H1 (cell line): ENCODE measurements around the gene KPNA6. TPM values are rescaled to one million over a fixed set of nuclear protein-coding genes. Genes with fewer than 3 reads are reported as not detected.

ENCODE experiments used
- CTCF ChIA-PET: fragments of 300-600 bp; sonication (Branson Sonifier 250); formaldehyde crosslinking; loops from one replicate; lab custom pipeline; 2021; ENCODE audit not compliant: partially characterized antibody; lab: Charles Lee
- POLR2A ChIA-PET: fragments of 300-600 bp; sonication (Branson Sonifier 250); formaldehyde crosslinking; loops from one replicate; lab custom pipeline; 2021; ENCODE audit warnings: inconsistent platforms; ENCODE audit not compliant: partially characterized antibody; lab: Charles Lee
- DNase-seq, 2 experiments: peaks; one replicate each; pipeline versions ENCODE4 v3.0.0 to v3.0.0-alpha.2; 2010 to 2022; ENCODE audit warnings: low spot score in 2 of 2, low read depth in 1 of 2, mixed read lengths in 1 of 2
- FAIRE-seq: peaks from 2 replicates; lab custom pipeline; 2011; peaks lifted over from hg19 to GRCh38; lab: Jason Lieb, UNC
- H2AFZ ChIP-seq: 2 replicates; pipeline ENCODE4 v1.8.1; 2012; ENCODE audit warnings: low read length, inconsistent platforms
- H2AK5ac ChIP-seq: 2 replicates; pipeline ENCODE4 v1.6.1; 2013; ENCODE audit warnings: low read depth, low read length
- H2BK120ac ChIP-seq: replicated peaks from 2 replicates; pipeline ENCODE3; 2013; ENCODE audit warnings: low read depth, low read length, inconsistent platforms
- H2BK12ac ChIP-seq: 2 replicates; pipeline ENCODE4 v1.6.1; 2013; ENCODE audit warnings: low read depth, low read length
- H2BK15ac ChIP-seq: 2 replicates; pipeline ENCODE4 v1.6.1; 2013; ENCODE audit warnings: low read length
- H2BK20ac ChIP-seq: 2 replicates; pipeline ENCODE4 v1.6.1; 2013; ENCODE audit warnings: low read length
- H2BK5ac ChIP-seq: 2 replicates; pipeline ENCODE4 v1.6.1; 2013; ENCODE audit warnings: low read depth, low read length
- H3K14ac ChIP-seq: 2 replicates; pipeline ENCODE4 v1.6.1; 2013; ENCODE audit warnings: inconsistent platforms; ENCODE audit not compliant: insufficient read length
- H3K18ac ChIP-seq: 2 replicates; pipeline ENCODE4 v1.6.1; 2013; ENCODE audit warnings: low read length; ENCODE audit errors: extremely low read depth
- H3K23ac ChIP-seq: 2 replicates; pipeline ENCODE4 v1.6.1; 2013; ENCODE audit warnings: inconsistent platforms; ENCODE audit not compliant: insufficient read length
- H3K23me2 ChIP-seq: 2 replicates; pipeline ENCODE4 v1.6.1; 2013; ENCODE audit warnings: low read depth, low read length
- H3K27ac ChIP-seq: 2 replicates; pipeline ENCODE4 v1.6.1; 2011; ENCODE audit warnings: low read depth, low read length, inconsistent platforms
- H3K27me3 ChIP-seq, 4 experiments: replicated peaks in 1 of 4; 1 replicate in 1 of 4; 2 replicates in 3 of 4; pipeline versions ENCODE4 v1.6.1 to v1.8.1; 2011 to 2013; ENCODE audit warnings: low read length in 3 of 4, mild to moderate bottlenecking in 3 of 4, inconsistent platforms in 2 of 4, mixed read lengths in 2 of 4, moderate library complexity in 1 of 4; ENCODE audit not compliant: control insufficient read depth in 3 of 4, insufficient read depth in 3 of 4; ENCODE audit errors: extremely low read depth in 1 of 4
- H3K36me3 ChIP-seq, 4 experiments: 2 replicates each; pipeline versions ENCODE4 v1.6.1 to v1.8.1; 2011 to 2013; ENCODE audit warnings: mild to moderate bottlenecking in 4 of 4, low read length in 3 of 4, moderate library complexity in 2 of 4, control low read depth in 1 of 4, inconsistent platforms in 1 of 4; ENCODE audit not compliant: insufficient read depth in 4 of 4, control insufficient read depth in 2 of 4
- H3K4ac ChIP-seq: replicated peaks from 2 replicates; pipeline ENCODE3; 2013; ENCODE audit warnings: low read length, low read depth, mixed read lengths, inconsistent platforms; ENCODE audit not compliant: insufficient read length
- H3K4me1 ChIP-seq, 4 experiments: replicated peaks in 1 of 4; 1 replicate in 1 of 4; 2 replicates in 3 of 4; pipeline versions ENCODE4 v1.6.1 to v1.8.1; 2011 to 2013; ENCODE audit warnings: low read length in 3 of 4, inconsistent platforms in 2 of 4, mixed read lengths in 1 of 4; ENCODE audit not compliant: insufficient read depth in 4 of 4, control insufficient read depth in 3 of 4
- H3K4me2 ChIP-seq, 2 experiments: 2 replicates each; pipeline versions ENCODE4 v1.6.1 to v1.8.1; 2011 to 2013; ENCODE audit warnings: low read depth in 2 of 2, low read length in 2 of 2, control low read depth in 1 of 2, inconsistent platforms in 1 of 2, mild to moderate bottlenecking in 1 of 2; ENCODE audit not compliant: insufficient read depth in 1 of 2
- H3K4me3 ChIP-seq, 4 experiments: fragments of 200-600, 300-600 bp in 1 of 4; sonication (generic), shearing (Covaris generic), sonication (Bioruptor Twin) in 1 of 4; 2 replicates each; pipeline versions ENCODE4 v1.5.1 to v1.8.1; 2011 to 2016; ENCODE audit warnings: low read length in 4 of 4, low read depth in 3 of 4, control low read depth in 2 of 4, inconsistent platforms in 2 of 4, mild to moderate bottlenecking in 2 of 4, mixed read lengths in 1 of 4, moderate library complexity in 1 of 4; ENCODE audit not compliant: insufficient read depth in 2 of 4; ENCODE audit errors: extremely low read depth in 1 of 4
- H3K56ac ChIP-seq: replicated peaks from 2 replicates; pipeline ENCODE3; 2013; ENCODE audit warnings: low read depth, mild to moderate bottlenecking, mixed read lengths, low read length, inconsistent platforms; ENCODE audit not compliant: insufficient read length
- H3K79me1 ChIP-seq: 2 replicates; pipeline ENCODE4 v1.6.1; 2013; ENCODE audit warnings: low read depth, low read length, control low read depth
- H3K79me2 ChIP-seq, 2 experiments: 2 replicates each; pipeline versions ENCODE4 v1.6.1 to v1.8.1; 2012 to 2013; ENCODE audit warnings: low read length in 2 of 2, mild to moderate bottlenecking in 2 of 2, inconsistent platforms in 1 of 2; ENCODE audit not compliant: insufficient read depth in 2 of 2, control insufficient read depth in 1 of 2
- H3K9ac ChIP-seq, 4 experiments: replicated peaks in 1 of 4; 1 replicate in 1 of 4; 2 replicates in 3 of 4; pipeline versions ENCODE4 v1.6.1 to v1.8.1; 2011 to 2013; ENCODE audit warnings: low read depth in 3 of 4, low read length in 3 of 4, control low read depth in 2 of 4, mild to moderate bottlenecking in 2 of 4, moderate library complexity in 2 of 4, inconsistent platforms in 1 of 4; ENCODE audit errors: extremely low read depth in 1 of 4
- H3K9me3 ChIP-seq, 2 experiments: 2 replicates each; pipeline versions ENCODE4 v1.6.1 to v1.8.1; 2012 to 2013; ENCODE audit warnings: mild to moderate bottlenecking in 2 of 2, moderate library complexity in 2 of 2, control low read depth in 1 of 2, inconsistent platforms in 1 of 2, low read depth in 1 of 2, low read length in 1 of 2, mixed read lengths in 1 of 2; ENCODE audit not compliant: insufficient read depth in 2 of 2
- H4K20me1 ChIP-seq, 2 experiments: replicated peaks in 1 of 2; 2 replicates each; pipeline versions ENCODE3 to v1.8.1; 2011 to 2013; ENCODE audit warnings: inconsistent platforms in 2 of 2, low read length in 2 of 2, mild to moderate bottlenecking in 1 of 2; ENCODE audit not compliant: insufficient read depth in 2 of 2, control insufficient read depth in 1 of 2
- H4K5ac ChIP-seq: 2 replicates; pipeline ENCODE4 v1.6.1; 2013; ENCODE audit warnings: low read length, low read depth, mixed read lengths, inconsistent platforms; ENCODE audit not compliant: insufficient read length
- H4K8ac ChIP-seq: 2 replicates; pipeline ENCODE4 v1.8.0; 2013; ENCODE audit warnings: mild to moderate bottlenecking, moderate library complexity, low read length, inconsistent platforms; ENCODE audit not compliant: insufficient read depth; ENCODE audit errors: extremely low read depth
- H4K91ac ChIP-seq: replicated peaks from 2 replicates; pipeline ENCODE3; 2013; ENCODE audit warnings: low read length, mixed read lengths, inconsistent platforms; ENCODE audit not compliant: insufficient read length
- KDM4A ChIP-seq: IDR thresholded peaks from one replicate; pipeline ENCODE4 v1.7.1; 2012; ENCODE audit warnings: low read depth, mild to moderate bottlenecking, moderate library complexity, low read length, inconsistent platforms; ENCODE audit not compliant: severe bottlenecking
- polyA plus RNA-seq, 7 experiments: library from polyadenylated mRNA; depleted of rRNA in 3 of 7; stranded (reverse) in 5 of 7; unstranded in 2 of 7; fragments of >200 nt in 5 of 7; fragments of 200-250 nt in 2 of 7; gene quantifications; 1 replicate in 5 of 7; 2 replicates in 1 of 7; 4 replicates in 1 of 7; pipeline versions ENCODE4 v1.2.1 to v1.2.3, GENCODE V29; 2011 to 2013; ENCODE audit warnings: missing spikeins in 2 of 7, mixed read lengths in 2 of 7
- total RNA-seq: library from RNA; stranded (reverse); fragmentation: NEBNext Ultra II Directional; extraction: Animal tissue kit (Norgen Biotek cat#: 25700); gene quantifications from 2 replicates; pipeline ENCODE4 v1.2.1, GENCODE V29; 2021

The KPNA6 gene
- total and polyA plus RNA-seq, 2 of the 8 experiments (the other 6 are each of a cell fraction or from before 2014, with no cell fraction given), result 24.2 to 120 TPM

GRCh38 chr1:32111789-32112188 lies 3.9 kb downstream of the KPNA6 start:
- Histone ChIP-seq H3K27ac (no peak overlapping the region), H3K9ac (no peak overlapping the region), H3K9me3 (no peaks in the 10 kb centered on the region), H3K4ac (no peak overlapping the region), H2AFZ (no peak overlapping the region), H3K4me1 (peaks cover 0 to 1% (median 0%) of the 10 kb centered on the region in 4 experiments; a peak in 1 of 7 replicates), H3K23me2 (no peaks in the 10 kb centered on the region), H3K14ac (no peak overlapping the region), H3K4me2 (no peak overlapping the region)
- FAIRE-seq, result no peak
- POLR2A ChIA-PET, result interaction anchor here (0.6 to 4.1 kb wide), 9 partner anchors 9 to 481 kb away, joined by 3 to 21 read pairs (median 4); partner anchors contain the start of gene TMEM39B
- TF ChIP-seq KDM4A, result no peak
- TF ChIP-seq, all 59 proteins: peak for 0
- Histone ChIP-seq H2AK5ac (no peak overlapping the region), H2BK20ac (no peak overlapping the region), H3K36me3 (no peaks in the 10 kb centered on the region), H2BK120ac (no peak overlapping the region), H2BK15ac (no peak overlapping the region), H4K20me1 (peaks cover 5 to 15% of the 10 kb centered on the region in 2 experiments), H2BK5ac (no peak overlapping the region), H3K4me3 (no peak overlapping the region), H3K18ac (no peak overlapping the region), H3K23ac (no peak overlapping the region), H3K79me1 (peaks cover 2% of the 10 kb centered on the region), H4K91ac (no peak overlapping the region), H3K56ac (no peak overlapping the region), H4K8ac (no peak overlapping the region), H3K79me2 (peaks cover 21 to 80% of the 10 kb centered on the region in 2 experiments), H4K5ac (no peak overlapping the region), H3K27me3 (no peaks in the 10 kb centered on the region), H2BK12ac (no peak overlapping the region)
- CTCF ChIA-PET, result interaction anchor here (0.9 to 4.9 kb wide), 7 partner anchors 9 to 148 kb away, joined by 4 to 28 read pairs (median 7); partner anchors contain the start of genes TMEM39B and TXLNA
- no peak for DNase-seq
